GM23248 (cell line): ENCODE data around the gene SLC25A10. TPM values are rescaled to one million over a fixed set of nuclear protein-coding genes. Genes with fewer than 3 reads are reported as not detected.

ENCODE experiments used
- DNase-seq: peaks from one replicate; pipeline ENCODE4 v3.0.0-alpha.2; 2015
- H2AFZ ChIP-seq: fragments of 200-600 bp; sonication (generic); 2 replicates; pipeline ENCODE4 v1.6.1; 2016; ENCODE audit warnings: antibody characterized with exemption
- H3F3A ChIP-seq: fragments of 200-600 bp; sonication (generic); 2 replicates; pipeline ENCODE4 v1.6.1; 2016; ENCODE audit warnings: mild to moderate bottlenecking, antibody characterized with exemption, mixed run types; ENCODE audit not compliant: insufficient read depth
- H3K27ac ChIP-seq: fragments of 200-600 bp; sonication (generic); 2 replicates; pipeline ENCODE4 v1.5.1; 2016; ENCODE audit warnings: mild to moderate bottlenecking
- H3K27me3 ChIP-seq: fragments of 200-600 bp; sonication (generic); replicated peaks from 2 replicates; pipeline ENCODE4 v1.6.1; 2016; ENCODE audit warnings: mild to moderate bottlenecking; ENCODE audit not compliant: insufficient read depth
- H3K36me3 ChIP-seq: fragments of 200-600 bp; sonication (generic); 2 replicates; pipeline ENCODE4 v1.6.1; 2016; ENCODE audit warnings: low read depth, mild to moderate bottlenecking
- H3K4me1 ChIP-seq: fragments of 200-600 bp; sonication (generic); 2 replicates; pipeline ENCODE4 v1.6.1; 2016; ENCODE audit warnings: mild to moderate bottlenecking; ENCODE audit not compliant: insufficient read depth
- H3K4me2 ChIP-seq: fragments of 200-600 bp; sonication (generic); one replicate; pipeline ENCODE4 v1.6.1; 2016; ENCODE audit warnings: mild to moderate bottlenecking; ENCODE audit not compliant: unreplicated experiment
- H3K4me3 ChIP-seq: fragments of 200-600 bp; sonication (generic); 2 replicates; pipeline ENCODE4 v1.5.1; 2016; ENCODE audit warnings: mild to moderate bottlenecking
- H3K79me2 ChIP-seq: fragments of 200-600 bp; sonication (generic); 2 replicates; pipeline ENCODE4 v1.6.1; 2016; ENCODE audit warnings: mild to moderate bottlenecking; ENCODE audit not compliant: insufficient read depth
- H3K9ac ChIP-seq: fragments of 200-600 bp; sonication (generic); 2 replicates; pipeline ENCODE4 v1.6.1; 2016; ENCODE audit warnings: mild to moderate bottlenecking
- H3K9me2 ChIP-seq: fragments of 200-600 bp; sonication (generic); 2 replicates; pipeline ENCODE4 v1.6.1; 2016; ENCODE audit warnings: mixed run types, mild to moderate bottlenecking, moderate library complexity; ENCODE audit not compliant: insufficient read depth
- H3K9me3 ChIP-seq: fragments of 200-600 bp; sonication (generic); one replicate; pipeline ENCODE4 v1.6.1; 2017; ENCODE audit warnings: low read depth
- H4K20me1 ChIP-seq: fragments of 200-600 bp; sonication (generic); 2 replicates; pipeline ENCODE4 v1.6.0; 2016; ENCODE audit not compliant: insufficient read depth
- EZH2 ChIP-seq: fragments of 200-600 bp; sonication (generic); IDR thresholded peaks from 2 replicates; pipeline ENCODE4 v1.6.1; 2018; ENCODE audit warnings: antibody characterized with exemption, mild to moderate bottlenecking; ENCODE audit not compliant: insufficient read depth, poor library complexity, severe bottlenecking
- EZH2phosphoT487 ChIP-seq: fragments of 200-600 bp; sonication (generic); IDR thresholded peaks from 2 replicates; pipeline ENCODE4 v1.6.1; 2018; ENCODE audit warnings: antibody characterized with exemption, moderate library complexity, mild to moderate bottlenecking, low read depth; ENCODE audit not compliant: insufficient read depth
- WGBS, 2 experiments: methylation state at CpG; one replicate each; pipeline ENCODE4 v1.1.6; 2015 to 2017; ENCODE audit warnings: low lambda C conversion rate in 2 of 2, low coverage in 1 of 2; ENCODE audit errors: missing lambda C conversion rate in 2 of 2; 5-methylcytosine and 5-hydroxymethylcytosine counted together
- in situ Hi-C: fragments of 300-500 bp; cut with MboI; formaldehyde crosslinking; loops from 2 replicates; pipeline ENCODE4 v1.15.0; 2020
- polyA plus RNA-seq: library from polyadenylated mRNA; unstranded; fragments of >200 nt; fragmentation: Nextera tagmentation; extraction: Ambion mirVana; gene quantifications from 2 replicates; pipeline ENCODE4 v1.2.1, GENCODE V29; 2016
- total RNA-seq: library from RNA; depleted of rRNA; stranded (reverse); fragments of >200 nt; shearing (Covaris generic); gene quantifications from 2 replicates; pipeline ENCODE4 v1.2.3, GENCODE V29; 2014

The SLC25A10 gene
- total and polyA plus RNA-seq, 2 experiments from 2014 or later = 12.5 to 16.9 TPM

DNA sequence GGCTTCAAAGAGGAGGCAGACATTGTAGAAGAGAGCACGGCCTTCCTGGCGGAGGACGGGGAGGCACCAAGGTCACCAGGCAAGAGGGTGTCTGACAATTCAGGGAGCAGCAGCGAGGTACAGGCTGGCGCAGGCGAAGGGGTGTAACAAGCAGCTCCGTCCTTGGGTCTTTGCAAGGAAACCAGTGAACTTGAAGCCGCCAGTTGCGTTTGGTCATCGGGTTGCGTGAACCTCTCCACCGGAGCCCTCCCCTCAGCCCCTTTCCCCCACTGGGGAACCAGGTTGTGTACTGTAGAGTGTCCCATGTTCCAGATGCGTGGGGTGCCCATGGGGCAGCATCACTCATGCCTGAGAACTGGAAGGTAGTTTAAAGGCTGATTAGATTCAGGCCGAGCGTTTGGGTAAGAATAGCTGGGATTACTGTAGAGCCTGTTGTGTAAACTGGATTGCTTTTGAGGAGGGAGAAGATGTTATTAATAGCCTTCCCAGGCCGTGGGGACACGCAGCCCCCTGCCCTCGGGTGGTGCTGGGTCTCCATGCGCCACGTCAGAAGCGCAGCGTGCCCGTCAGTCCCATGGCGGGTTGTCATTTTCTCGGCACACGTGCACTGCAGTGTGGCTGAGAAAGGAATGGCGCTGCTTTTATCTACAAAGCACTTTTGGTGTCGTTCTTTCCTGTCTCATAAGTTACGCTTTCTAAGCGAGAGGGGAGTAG is 6.4 kb upstream of the SLC25A10 start:
- no peak overlapping the region for H3K4me3 ChIP-seq
- peaks cover 42% of the 10 kb centered on the region for H3K79me2 ChIP-seq
- no peak overlapping the region for H3K4me2 ChIP-seq
- DNase-seq = no peak
- H3K9me2 ChIP-seq = no peaks in the 10 kb centered on the region
- peaks cover 15% of the 10 kb centered on the region for H3K4me1 ChIP-seq
- no peak overlapping the region for H3K27ac ChIP-seq
- H3K9me3 ChIP-seq = no peaks in the 10 kb centered on the region
- 91 to 94% methylated on average over 29 to 30 of the region's 30 CpGs for WGBS, 2 experiments
- H4K20me1 ChIP-seq = no peaks in the 10 kb centered on the region
- no peaks in the 10 kb centered on the region; the same call in 1 of the 2 replicates for H3K36me3 ChIP-seq
- H3K27me3 ChIP-seq = no peaks in the 10 kb centered on the region
- TF ChIP-seq EZH2phosphoT487 = no peak
- no peak for TF ChIP-seq EZH2
- no peak overlapping the region for H2AFZ ChIP-seq
- peaks cover 8% of the 10 kb centered on the region; the same call in 1 of the 2 replicates for H3F3A ChIP-seq
- no peak overlapping the region for H3K9ac ChIP-seq
- in situ Hi-C loops = no loop called here

DNA sequence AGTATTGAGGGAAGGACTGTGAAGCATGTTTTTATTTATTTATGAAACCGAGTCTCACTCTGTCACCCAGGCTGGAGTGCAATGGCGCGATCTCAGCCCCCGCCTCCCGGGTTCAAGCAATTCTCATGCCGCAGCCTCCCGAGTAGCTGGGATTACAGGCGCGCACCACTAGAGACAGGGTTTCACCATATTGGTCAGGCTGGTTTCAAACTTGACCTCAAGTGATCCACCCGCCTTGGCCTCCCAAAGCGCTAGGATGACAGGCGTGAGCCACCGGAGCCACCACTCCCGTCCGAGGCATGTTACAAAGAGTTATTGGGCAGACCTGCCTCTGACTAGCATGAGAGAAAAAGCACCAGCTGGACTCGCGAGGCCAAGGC is 5.9 kb upstream of the SLC25A10 start:
- Histone ChIP-seq H3K27ac (no peak overlapping the region), H3K4me2 (no peak overlapping the region), H3K4me1 (peaks cover 21% of the 10 kb centered on the region), H3K79me2 (peaks cover 36% of the 10 kb centered on the region), H4K20me1 (no peaks in the 10 kb centered on the region), H3K9ac (no peak overlapping the region), H3K9me3 (no peaks in the 10 kb centered on the region), H3K36me3 (no peaks in the 10 kb centered on the region; the same call in 1 of the 2 replicates), H3K27me3 (no peaks in the 10 kb centered on the region), H3F3A (peaks cover 8% of the 10 kb centered on the region; the same call in 1 of the 2 replicates), H3K9me2 (no peaks in the 10 kb centered on the region), H2AFZ (no peak overlapping the region), H3K4me3 (no peak overlapping the region)
- DNase-seq = no peak
- TF ChIP-seq EZH2phosphoT487 (no peak), EZH2 (no peak)
- in situ Hi-C loops = no loop called here
- WGBS, 2 experiments = 91 to 92% methylated on average over 17 of the region's 17 CpGs

DNA sequence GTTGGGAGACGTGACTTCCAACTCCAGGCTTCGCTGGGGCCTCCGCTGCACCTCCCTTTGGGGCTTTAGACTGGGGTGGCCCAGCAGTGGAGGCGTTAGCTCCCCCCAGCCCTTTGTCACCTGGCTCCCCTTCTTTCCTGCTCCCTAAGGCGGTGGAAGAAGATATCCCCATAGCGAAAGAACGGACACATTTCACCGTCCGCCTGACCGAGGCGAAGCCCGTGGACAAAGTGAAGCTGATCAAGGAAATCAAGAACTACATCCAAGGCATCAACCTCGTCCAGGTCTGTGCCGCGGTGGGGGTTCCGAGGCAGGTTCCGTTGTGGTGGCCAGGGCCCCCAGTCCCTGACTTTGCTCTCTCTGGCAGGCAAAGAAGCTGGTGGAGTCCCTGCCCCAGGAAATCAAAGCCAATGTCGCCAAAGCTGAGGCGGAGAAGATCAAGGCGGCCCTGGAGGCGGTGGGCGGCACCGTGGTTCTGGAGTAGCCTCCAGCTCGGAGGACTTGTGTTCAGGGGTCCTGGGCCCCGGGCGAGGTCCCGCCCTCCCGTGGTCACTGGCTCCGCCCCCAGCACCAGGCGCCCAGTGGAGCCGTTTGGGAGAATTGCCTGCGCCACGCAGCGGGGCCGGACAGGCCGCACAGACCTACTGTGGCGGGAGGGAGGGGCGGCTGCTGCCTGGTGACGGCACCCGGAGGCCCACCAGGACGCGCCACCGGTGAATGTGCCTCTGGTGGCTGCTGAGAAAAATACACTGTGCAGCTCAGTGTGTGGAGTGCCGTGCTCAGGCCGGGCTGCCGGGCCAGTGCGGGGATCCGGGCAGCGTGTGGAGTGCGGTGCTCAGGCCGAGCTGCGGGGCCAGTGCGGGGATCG is 5.1 kb upstream of the SLC25A10 start:
- H3K27me3 ChIP-seq = no peaks in the 10 kb centered on the region
- peaks cover 7% of the 10 kb centered on the region; the same call in 1 of the 2 replicates for H3F3A ChIP-seq
- H3K4me3 ChIP-seq = no peak overlapping the region
- H4K20me1 ChIP-seq = no peaks in the 10 kb centered on the region
- no peaks in the 10 kb centered on the region for H3K9me2 ChIP-seq
- no peak overlapping the region for H3K4me2 ChIP-seq
- no peaks in the 10 kb centered on the region for H3K9me3 ChIP-seq
- in situ Hi-C loops = no loop called here
- H3K27ac ChIP-seq = no peak overlapping the region
- TF ChIP-seq EZH2 (no peak), EZH2phosphoT487 (no peak)
- DNase-seq = no peak
- no peaks in the 10 kb centered on the region; the same call in 1 of the 2 replicates for H3K36me3 ChIP-seq
- WGBS, 2 experiments = 86 to 88% methylated on average over 44 to 52 of the region's 54 CpGs
- H3K9ac ChIP-seq = no peak overlapping the region
- peaks cover 20% of the 10 kb centered on the region for H3K4me1 ChIP-seq
- no peak overlapping the region for H2AFZ ChIP-seq
- H3K79me2 ChIP-seq = peaks cover 29% of the 10 kb centered on the region

DNA sequence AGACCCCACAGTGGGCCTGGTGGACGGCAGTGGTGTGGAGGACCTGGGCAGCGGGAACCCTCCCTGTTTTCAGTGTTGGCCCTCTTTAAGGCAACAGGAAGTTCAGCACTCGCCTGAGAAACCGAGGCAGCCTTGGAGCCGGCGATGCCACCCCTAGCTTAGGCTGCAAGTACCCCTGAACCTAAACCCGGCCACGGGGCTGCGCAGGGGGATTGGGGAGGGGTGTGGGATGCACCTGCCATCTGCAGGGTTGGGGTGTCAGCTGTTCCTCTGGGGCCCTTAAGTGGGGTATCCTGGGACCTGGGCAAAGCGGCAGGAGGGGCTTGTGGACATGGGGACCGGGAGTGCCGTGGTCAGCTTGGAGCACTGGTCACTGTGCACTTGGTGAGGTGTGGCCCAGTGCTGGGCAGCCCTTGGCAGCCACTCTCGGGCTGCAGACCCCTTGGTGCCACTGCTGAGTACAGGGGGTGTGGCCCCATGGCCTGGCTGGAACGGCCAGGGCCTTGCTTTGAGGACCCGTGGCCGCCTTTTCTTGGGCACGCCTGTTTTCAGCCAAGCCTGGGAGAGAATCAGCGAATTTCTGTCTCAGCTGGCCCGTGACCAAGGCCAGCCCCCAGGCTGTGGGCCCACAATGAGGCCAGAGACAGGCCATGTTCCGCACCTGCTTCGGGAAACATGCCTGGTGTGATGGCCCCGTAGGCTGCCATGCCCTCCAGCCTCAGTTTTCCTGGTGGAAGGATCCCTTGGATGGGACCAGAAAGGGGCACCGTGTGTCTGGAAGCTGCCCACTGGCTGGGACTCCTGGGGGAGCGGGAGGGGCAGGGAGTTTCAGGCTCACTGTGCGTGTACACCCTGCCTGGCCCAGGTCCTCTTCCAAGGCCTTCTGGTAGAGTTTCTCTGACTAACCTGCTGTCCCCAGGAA is 4.1 kb upstream of the SLC25A10 start:
- Histone ChIP-seq H3K4me2 (no peak overlapping the region), H2AFZ (no peak overlapping the region), H3F3A (no peaks in the 10 kb centered on the region), H3K9me2 (no peaks in the 10 kb centered on the region), H3K9ac (no peak overlapping the region), H3K79me2 (peaks cover 25% of the 10 kb centered on the region), H4K20me1 (no peaks in the 10 kb centered on the region), H3K27me3 (no peaks in the 10 kb centered on the region), H3K4me1 (peaks cover 20% of the 10 kb centered on the region), H3K36me3 (no peaks in the 10 kb centered on the region; the same call in 1 of the 2 replicates), H3K4me3 (no peak overlapping the region), H3K9me3 (no peaks in the 10 kb centered on the region), H3K27ac (no peak overlapping the region)
- TF ChIP-seq EZH2phosphoT487 (no peak), EZH2 (no peak)
- in situ Hi-C loops = no loop called here
- DNase-seq = no peak
- WGBS, 2 experiments = 74 to 83% methylated on average over 21 to 25 of the region's 25 CpGs
